Measurements from ENCODE around the gene GRIK3. TPM values are rescaled to one million over a fixed set of nuclear protein-coding genes. Genes with fewer than 3 reads are reported as not detected.

The GRIK3 gene
- total RNA-seq, 3 donors from 2014 or later (not counting 1 experiment from before 2014, with no cell fraction given): not detected

- H3K36me3 ChIP-seq (ENCODE audit: control insufficient read depth, insufficient read depth, low read length): no peaks in the 10 kb centered on the region
- H3K4me1 ChIP-seq (ENCODE audit: control insufficient read depth, insufficient read depth, low read length): no peaks in the 10 kb centered on the region
- no peak for TF ChIP-seq CTCF (IDR thresholded peaks at IDR 0.05)
- intact Hi-C loops (cut with micrococcal nuclease): no loop called here
- H3K27ac Mint-ChIP-seq: no peak overlapping the region
- no peaks in the 10 kb centered on the region for H3K4me1 Mint-ChIP-seq
- H3K27me3 ChIP-seq (ENCODE audit: control insufficient read depth, insufficient read depth, low read length): no peaks in the 10 kb centered on the region
- DNase-seq (no peak), ATAC-seq (no peak)
- H3K9me3 ChIP-seq (ENCODE audit: control insufficient read depth, insufficient read depth, low read length): no peaks in the 10 kb centered on the region
- 58% methylated on average over 4 of the region's 4 CpGs for WGBS (ENCODE audit: insufficient coverage)
- no peak overlapping the region for H3K27ac ChIP-seq (ENCODE audit: low read length)
- H3K4me3 ChIP-seq (ENCODE audit: low read length): no peak overlapping the region
- peaks cover 8% of the 10 kb centered on the region in 2 donors for H3K27me3 Mint-ChIP-seq (ENCODE audit: low read depth in 2 of 2)
- H3K36me3 Mint-ChIP-seq: no peaks in the 10 kb centered on the region
- H3K4me3 Mint-ChIP-seq: no peak overlapping the region
- no peaks in the 10 kb centered on the region for H3K9me3 Mint-ChIP-seq
Observed at GRCh38 chr1:37010011-37010410, 24.3 kb downstream of the GRIK3 start.

GRCh38 chr1:37009521-37009920, 24.8 kb downstream of the GRIK3 start:
- 38% methylated on average over 5 of the region's 5 CpGs for WGBS (ENCODE audit: insufficient coverage)
- Histone ChIP-seq H3K9me3 (ENCODE audit: control insufficient read depth, insufficient read depth, low read length) (no peaks in the 10 kb centered on the region), H3K27me3 (ENCODE audit: control insufficient read depth, insufficient read depth, low read length) (no peaks in the 10 kb centered on the region), H3K4me1 (ENCODE audit: control insufficient read depth, insufficient read depth, low read length) (no peaks in the 10 kb centered on the region), H3K4me3 (ENCODE audit: low read length) (no peak overlapping the region), H3K36me3 (ENCODE audit: control insufficient read depth, insufficient read depth, low read length) (no peaks in the 10 kb centered on the region), H3K27ac (ENCODE audit: low read length) (no peak overlapping the region)
- Mint-ChIP-seq H3K4me3 (no peak overlapping the region), H3K36me3 (no peaks in the 10 kb centered on the region), H3K27ac (no peak overlapping the region), H3K9me3 (no peaks in the 10 kb centered on the region), H3K4me1 (no peaks in the 10 kb centered on the region), H3K27me3 (ENCODE audit: low read depth in 2 of 2) (peaks cover 8 to 9% of the 10 kb centered on the region in 2 donors)
- TF ChIP-seq CTCF (IDR thresholded peaks at IDR 0.05): no peak
- no peak for ATAC-seq
- intact Hi-C loops (cut with micrococcal nuclease): no loop called here
- DNase-seq: no peak

GRCh38 chr1:37006132-37006868, 28.0 kb downstream of the GRIK3 start:
- Mint-ChIP-seq H3K4me3 (no peak overlapping the region), H3K9me3 (no peaks in the 10 kb centered on the region), H3K36me3 (no peaks in the 10 kb centered on the region), H3K27me3 (ENCODE audit: low read depth in 2 of 2) (peaks cover 10 to 17% of the 10 kb centered on the region in 2 donors), H3K27ac (no peak overlapping the region), H3K4me1 (no peaks in the 10 kb centered on the region)
- DNase-seq: no peak
- H3K27ac ChIP-seq (ENCODE audit: low read length): no peak overlapping the region
- no peaks in the 10 kb centered on the region for H3K4me1 ChIP-seq (ENCODE audit: control insufficient read depth, insufficient read depth, low read length)
- H3K36me3 ChIP-seq (ENCODE audit: control insufficient read depth, insufficient read depth, low read length): no peaks in the 10 kb centered on the region
- ATAC-seq: no peak
- TF ChIP-seq CTCF (IDR thresholded peaks at IDR 0.05): no peak
- no peaks in the 10 kb centered on the region for H3K27me3 ChIP-seq (ENCODE audit: control insufficient read depth, insufficient read depth, low read length)
- intact Hi-C loops (cut with micrococcal nuclease): no loop called here
- H3K9me3 ChIP-seq (ENCODE audit: control insufficient read depth, insufficient read depth, low read length): no peaks in the 10 kb centered on the region
- no peak overlapping the region for H3K4me3 ChIP-seq (ENCODE audit: low read length)
- 74% methylated on average over 11 of the region's 11 CpGs for WGBS (ENCODE audit: insufficient coverage)

- Mint-ChIP-seq H3K4me3 (no peak overlapping the region), H3K36me3 (no peaks in the 10 kb centered on the region), H3K27me3 (ENCODE audit: low read depth in 2 of 2) (peaks cover 15 to 18% of the 10 kb centered on the region in 2 donors), H3K4me1 (no peaks in the 10 kb centered on the region), H3K9me3 (no peaks in the 10 kb centered on the region), H3K27ac (no peak overlapping the region)
- Histone ChIP-seq H3K4me1 (ENCODE audit: control insufficient read depth, insufficient read depth, low read length) (no peaks in the 10 kb centered on the region), H3K27me3 (ENCODE audit: control insufficient read depth, insufficient read depth, low read length) (no peaks in the 10 kb centered on the region), H3K9me3 (ENCODE audit: control insufficient read depth, insufficient read depth, low read length) (no peaks in the 10 kb centered on the region), H3K4me3 (ENCODE audit: low read length) (no peak overlapping the region), H3K27ac (ENCODE audit: low read length) (no peak overlapping the region), H3K36me3 (ENCODE audit: control insufficient read depth, insufficient read depth, low read length) (no peaks in the 10 kb centered on the region)
- TF ChIP-seq CTCF (IDR thresholded peaks at IDR 0.05): no peak
- intact Hi-C loops (cut with micrococcal nuclease): no loop called here
- WGBS (ENCODE audit: insufficient coverage): 100% methylated on average over 2 of the region's 3 CpGs
- DNase-seq (no peak), ATAC-seq (no peak)
Observed at GRCh38 chr1:37002898-37003297, 31.4 kb downstream of the GRIK3 start.
